A172 (cell line): ENCODE measurements around the gene KAZN. TPM values are rescaled to one million over a fixed set of nuclear protein-coding genes. Genes with fewer than 3 reads are reported as not detected.

Source experiments
- DNase-seq: peaks from one replicate; pipeline ENCODE4 v3.0.0-alpha.2; 2015; ENCODE audit warnings: low spot score
- total RNA-seq: library from RNA; depleted of rRNA; stranded (reverse); fragments of >200 nt; shearing (Covaris generic); gene quantifications from 2 replicates; pipeline ENCODE4 v1.2.3, GENCODE V29; 2014

The KAZN gene
- total RNA-seq, 1 experiment from 2014 or later, result 1.7 TPM

DNA sequence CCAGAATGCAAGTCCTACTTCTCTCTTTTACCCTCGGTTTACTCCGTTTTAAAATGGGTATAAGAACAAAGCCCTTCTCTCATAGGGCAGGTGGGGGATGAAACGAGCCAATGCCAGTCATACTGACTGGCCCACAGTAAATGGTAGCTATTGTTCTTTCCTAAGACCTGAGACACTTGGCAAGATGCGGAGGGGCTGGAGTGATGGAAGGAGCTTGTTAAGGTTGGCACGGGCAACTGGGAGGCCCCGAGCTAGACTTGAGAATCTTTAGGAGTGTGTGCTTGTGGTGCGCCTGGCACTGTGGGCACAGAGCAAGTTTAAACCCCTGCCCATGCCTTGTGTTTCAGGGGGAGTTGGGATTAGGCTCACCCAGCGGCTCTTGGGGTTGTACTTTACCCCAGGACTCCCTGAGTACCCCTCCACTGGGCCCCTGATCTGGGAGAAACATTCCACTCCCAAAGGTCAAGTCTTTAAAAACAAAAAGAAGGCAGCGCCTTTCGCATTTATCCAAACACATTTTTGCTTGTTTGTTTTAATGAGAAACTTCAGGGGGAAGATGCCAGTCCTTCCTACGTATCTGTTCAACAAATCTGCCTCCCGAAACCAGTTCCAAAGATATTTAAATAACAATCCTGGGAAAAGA, 314.5 kb downstream of the KAZN start:
- DNase-seq, result no peak

DNA sequence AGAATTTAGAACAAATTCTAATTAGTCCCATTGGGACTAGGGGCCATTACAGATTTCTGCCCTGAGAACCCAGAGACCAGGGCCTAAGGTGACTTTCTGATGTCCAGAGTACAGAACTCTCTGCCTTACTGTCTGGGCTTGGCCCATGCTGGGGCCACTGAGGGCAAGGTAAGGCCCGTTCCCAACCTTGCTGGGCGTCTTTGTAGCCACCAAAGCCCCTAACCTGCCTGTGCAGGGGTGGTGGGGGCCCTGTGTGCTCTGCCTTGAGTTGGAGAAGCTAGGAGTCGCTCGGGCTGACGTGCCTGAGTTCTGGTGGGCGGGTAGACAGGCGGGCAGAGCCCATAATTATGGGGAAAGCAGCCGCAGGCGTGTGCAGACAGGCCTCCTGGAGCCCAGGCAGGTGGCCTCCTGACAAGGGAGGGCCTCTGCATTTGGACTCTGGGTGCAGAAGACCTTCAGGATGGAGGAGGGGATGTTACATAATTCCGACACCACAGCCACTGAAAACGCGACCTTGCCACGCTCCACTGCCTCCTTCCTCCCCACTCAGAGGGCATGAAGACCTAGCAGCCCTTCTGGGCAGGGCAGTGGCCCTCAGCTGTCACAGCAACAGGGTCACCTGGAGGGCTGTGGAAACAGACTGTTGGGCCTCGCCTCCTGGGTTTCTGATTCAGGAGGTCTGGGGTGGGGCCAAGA, 315.1 kb downstream of the KAZN start:
- no peak for DNase-seq

GRCh38 chr1:14914351-14914988, 316.0 kb downstream of the KAZN start:
- no peak for DNase-seq

DNA sequence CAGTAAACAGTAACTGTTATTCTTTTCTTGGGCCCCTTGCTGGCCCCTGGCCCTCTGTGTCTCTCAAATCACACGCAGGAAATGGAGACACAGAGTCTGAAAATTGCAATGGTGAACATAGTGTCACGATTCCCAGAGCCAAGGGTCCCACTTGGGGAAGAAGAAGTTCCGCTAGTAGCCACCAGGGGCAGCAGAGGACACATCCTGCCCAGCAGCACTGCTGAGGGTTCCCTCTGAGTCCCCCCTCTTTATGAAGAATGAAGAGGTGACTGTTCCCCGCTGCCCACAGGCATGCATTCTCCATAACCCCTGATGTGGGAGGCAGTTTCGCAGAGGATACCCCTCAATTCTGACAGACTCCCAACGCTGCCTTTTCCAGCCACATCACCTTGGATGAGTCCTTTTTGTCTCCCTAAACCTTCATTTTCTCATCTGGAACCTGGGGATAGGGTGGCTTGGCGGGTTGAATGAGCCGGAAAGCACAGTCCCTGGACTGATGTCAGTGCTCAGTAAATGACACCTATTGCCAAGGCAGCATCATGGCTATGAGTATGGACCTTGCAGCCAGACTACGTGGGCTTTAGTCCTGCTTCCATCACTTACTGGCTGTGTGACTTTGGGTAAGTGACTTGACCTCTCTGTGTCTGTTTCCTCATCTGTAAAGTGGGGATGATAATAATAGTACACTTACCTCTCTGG, 317.0 kb downstream of the KAZN start:
- DNase-seq, result peak; percentile 37

DNA sequence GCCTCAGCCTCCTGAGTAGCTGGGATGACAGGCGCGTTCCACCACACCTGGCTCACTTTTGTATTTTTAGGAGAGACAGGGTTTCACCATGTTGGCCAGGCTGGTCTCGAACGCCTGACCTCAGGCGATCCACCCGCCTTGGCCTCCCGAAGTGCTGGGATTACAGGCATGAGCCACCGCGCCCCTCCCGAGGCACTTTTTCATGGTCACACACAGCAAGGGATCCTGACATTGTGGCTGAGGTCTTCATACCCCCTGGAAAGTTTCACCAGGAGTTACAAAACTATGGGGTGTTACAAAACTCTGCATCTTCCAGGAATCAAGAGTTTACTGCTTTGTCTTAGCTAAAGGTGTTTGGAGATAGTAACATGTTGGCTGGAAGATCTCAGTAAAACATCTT, 320.8 kb downstream of the KAZN start:
- DNase-seq, result no peak

- no peak for DNase-seq
Measured at GRCh38 chr1:14919751-14920150, 321.3 kb downstream of the KAZN start.

GRCh38 chr1:14921057-14921456, 322.6 kb downstream of the KAZN start:
- no peak for DNase-seq

- no peak for DNase-seq
Measured at GRCh38 chr1:14922942-14923726, 324.6 kb downstream of the KAZN start.

GRCh38 chr1:14923727-14924452, 325.4 kb downstream of the KAZN start:
- DNase-seq, result no peak

- DNase-seq, result no peak
Measured at GRCh38 chr1:14924455-14925331, 326.2 kb downstream of the KAZN start.

DNA sequence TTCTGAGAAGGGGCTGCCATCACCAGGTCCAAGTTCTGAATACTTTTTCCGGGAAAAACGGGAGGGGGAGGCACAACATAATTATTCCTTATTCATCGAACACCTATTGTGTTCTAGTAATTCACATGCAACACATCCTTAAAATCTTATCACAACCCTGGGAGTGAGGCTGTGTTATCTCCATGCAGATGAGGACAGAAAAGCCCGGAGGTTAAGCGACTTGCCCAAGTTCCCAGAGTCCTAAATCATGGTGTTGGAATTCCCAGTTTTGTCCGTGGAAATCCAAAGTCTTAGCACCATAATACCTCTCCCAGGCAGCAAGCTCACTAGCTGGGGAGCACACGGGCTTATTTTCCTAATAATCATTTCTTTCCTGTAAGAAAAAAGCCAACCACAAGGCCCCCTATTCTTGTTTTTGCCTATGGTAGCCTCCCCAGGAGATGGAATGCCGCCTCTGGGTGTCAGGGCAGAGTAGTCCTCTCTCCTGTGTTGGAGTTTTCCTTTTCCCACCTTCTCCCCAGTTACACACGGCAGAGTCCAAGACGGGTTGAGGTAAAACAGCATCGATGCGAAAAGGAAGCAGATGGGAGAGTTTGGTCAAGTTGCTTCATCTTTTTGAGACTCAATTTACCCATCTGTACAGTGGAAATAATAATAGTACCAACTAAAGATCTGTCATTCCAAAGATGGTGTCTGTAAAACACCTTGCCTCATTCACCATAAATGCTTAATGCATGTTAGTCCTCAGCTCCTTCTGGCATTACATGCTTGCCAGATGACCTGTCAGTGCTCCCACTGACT, 327.1 kb downstream of the KAZN start:
- no peak for DNase-seq

DNA sequence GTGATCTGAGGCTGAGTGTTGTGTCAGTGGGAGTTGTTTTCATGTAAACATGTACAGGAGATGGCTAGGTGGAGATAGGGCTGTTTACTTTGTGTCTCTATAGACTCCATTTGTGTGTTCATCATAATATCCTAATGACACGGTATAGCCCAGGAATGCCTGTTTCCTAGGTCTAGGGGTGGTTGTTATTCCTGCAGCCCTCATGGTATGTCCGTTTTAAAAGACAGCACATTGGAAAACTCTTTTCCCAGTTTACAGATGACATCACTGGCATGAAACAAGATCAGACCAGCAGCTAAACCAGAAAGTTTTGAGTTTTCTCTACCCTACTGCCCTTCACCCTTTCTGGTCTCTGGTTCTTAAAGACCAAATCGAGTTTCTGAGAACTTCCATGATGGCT, 327.7 kb downstream of the KAZN start:
- no peak for DNase-seq

GRCh38 chr1:14926818-14927575, 328.5 kb downstream of the KAZN start:
- no peak for DNase-seq

GRCh38 chr1:14928412-14928811, 329.9 kb downstream of the KAZN start:
- no peak for DNase-seq

- no peak for DNase-seq
Measured at GRCh38 chr1:14928886-14929546, 330.5 kb downstream of the KAZN start.

GRCh38 chr1:14929547-14930246, 331.2 kb downstream of the KAZN start:
- DNase-seq, result peak; percentile 54

DNA sequence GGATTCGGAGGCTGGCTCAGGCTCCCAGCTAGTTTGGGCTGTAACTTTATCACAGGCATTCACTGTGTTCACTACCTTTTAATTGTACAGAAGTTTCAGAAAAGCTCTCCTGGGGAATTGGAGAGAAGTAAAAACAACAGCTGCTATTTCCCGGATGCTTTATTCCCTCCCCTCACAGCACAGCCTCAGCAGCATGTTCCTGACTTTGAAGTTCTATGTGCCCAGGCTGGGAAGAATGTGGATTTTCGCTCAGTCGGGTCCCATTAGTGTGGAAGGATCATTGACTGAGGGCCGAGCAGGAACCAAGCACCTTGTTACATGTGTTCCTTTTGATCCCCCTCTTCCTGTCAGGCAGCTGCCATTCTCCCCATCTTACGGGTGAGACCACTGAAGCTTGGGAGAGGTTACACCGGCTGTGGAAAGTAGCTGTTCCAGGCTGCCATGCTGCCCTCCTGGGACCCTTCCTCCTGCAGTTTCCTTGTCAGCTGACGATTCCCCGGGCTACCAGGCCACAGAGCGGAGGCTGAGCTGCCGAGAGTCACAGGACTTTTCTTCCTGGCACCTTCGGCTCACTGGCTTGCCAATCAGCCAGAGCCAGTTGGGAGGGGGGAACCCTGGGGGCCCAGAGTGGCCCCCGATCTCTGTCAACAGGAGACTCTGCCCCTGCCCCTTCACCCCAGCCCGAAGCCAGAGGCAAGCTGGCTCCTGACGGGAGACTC, 331.9 kb downstream of the KAZN start:
- DNase-seq, result no peak
